Measurements from ENCODE around the gene CYTL1. TPM values are rescaled to one million over a fixed set of nuclear protein-coding genes. Genes with fewer than 3 reads are reported as not detected.
A peak's percentile ranks its signal among the peaks of the same experiment; 100 is the strongest.
"Not testable (repeated sequence)": the region's sequence is repeated elsewhere in the genome, so short reads cannot be mapped to it uniquely, and the experiment has no call there.

The CYTL1 gene
- total and polyA plus RNA-seq, 12 donors: 0.48 to 5.7 (median 1.2) TPM; not detected in 1

GRCh38 chr4:5012244-5012898 is 6.9 kb downstream of the CYTL1 start:
- Histone ChIP-seq H3K4me3 (no peak overlapping the region), H3K36me3 (replicated peaks in 1 of 2) (no peaks in the 10 kb centered on the region), H3K27me3 (peaks cover 3% of the 10 kb centered on the region), H3K27ac (no peak overlapping the region), H3K4me1 (replicated peaks in 1 of 2) (no peaks in the 10 kb centered on the region), H3K9me3 (replicated peaks in 1 of 3) (no peaks in the 10 kb centered on the region)
- intact Hi-C loops (cut with DNase I): no loop called here
- DNase-seq: no peak
- TF ChIP-seq POLR2A (IDR thresholded peaks at IDR 0.05) (no peak), CTCF (IDR thresholded peaks at IDR 0.05) (no peak)
- 83 to 92% (median 89%) methylated on average over 5 of the region's 5 CpGs for WGBS, 4 donors

- H3K27ac ChIP-seq: no peak overlapping the region
- 84 to 91% (median 87%) methylated on average over 2 of the region's 2 CpGs for WGBS, 4 donors
- intact Hi-C loops (cut with DNase I): no loop called here
These were observed 8.3 kb downstream of the CYTL1 start for GRCh38 chr4:5010984-5011383.

GRCh38 chr4:5009796-5010195 is 9.5 kb downstream of the CYTL1 start:
- 83 to 88% (median 88%) methylated on average over 3 of the region's 3 CpGs for WGBS, 4 donors
- intact Hi-C loops (cut with DNase I): no loop called here
- TF ChIP-seq POLR2A (IDR thresholded peaks at IDR 0.05) (no peak), CTCF (IDR thresholded peaks at IDR 0.05) (no peak)
- no peak overlapping the region for H3K4me3 ChIP-seq
- no peak overlapping the region for H3K27ac ChIP-seq
- DNase-seq: no peak
- H3K9me3 ChIP-seq (replicated peaks in 1 of 3): no peaks in the 10 kb centered on the region
- H3K36me3 ChIP-seq (replicated peaks in 1 of 2): no peaks in the 10 kb centered on the region
- H3K4me1 ChIP-seq (replicated peaks in 1 of 2): no peaks in the 10 kb centered on the region
- H3K27me3 ChIP-seq: no peaks in the 10 kb centered on the region

More at GRCh38 chr4:5010984-5011383, 8.3 kb downstream of the CYTL1 start:
- no peak for DNase-seq
- H3K4me1 ChIP-seq (replicated peaks in 1 of 2): no peaks in the 10 kb centered on the region
- TF ChIP-seq POLR2A (IDR thresholded peaks at IDR 0.05) (no peak), CTCF (IDR thresholded peaks at IDR 0.05) (no peak)
- no peaks in the 10 kb centered on the region for H3K36me3 ChIP-seq (replicated peaks in 1 of 2)
- no peaks in the 10 kb centered on the region for H3K27me3 ChIP-seq
- H3K4me3 ChIP-seq: no peak overlapping the region
- H3K9me3 ChIP-seq (replicated peaks in 1 of 3): no peaks in the 10 kb centered on the region

GRCh38 chr4:5006932-5007331 is 12.3 kb downstream of the CYTL1 start:
- H3K27me3 ChIP-seq: peaks cover 14% of the 10 kb centered on the region
- H3K4me1 ChIP-seq (replicated peaks in 1 of 2); H3K27ac ChIP-seq; DNase-seq; H3K4me3 ChIP-seq; H3K36me3 ChIP-seq (replicated peaks in 1 of 2); H3K9me3 ChIP-seq (replicated peaks in 1 of 3); intact Hi-C loops (cut with DNase I): not testable (repeated sequence)
- WGBS, 4 donors: 73 to 82% (median 77%) methylated on average over 11 of the region's 11 CpGs

GRCh38 chr4:5004496-5004895 is 14.8 kb downstream of the CYTL1 start:
- 83 to 93% (median 87%) methylated on average over 3 to 8 of the region's 8 CpGs for WGBS, 4 donors

More at GRCh38 chr4:5004496-5004895, 14.8 kb downstream of the CYTL1 start:
- Histone ChIP-seq H3K27ac (no peak overlapping the region), H3K9me3 (replicated peaks in 1 of 3) (no peaks in the 10 kb centered on the region), H3K4me3 (no peak overlapping the region), H3K27me3 (peaks cover 14% of the 10 kb centered on the region), H3K36me3 (replicated peaks in 1 of 2) (no peaks in the 10 kb centered on the region), H3K4me1 (replicated peaks in 1 of 2) (no peaks in the 10 kb centered on the region)
- TF ChIP-seq POLR2A (IDR thresholded peaks at IDR 0.05): no peak
- no peak for TF ChIP-seq CTCF (IDR thresholded peaks at IDR 0.05)
- intact Hi-C loops (cut with DNase I): no loop called here
- DNase-seq: peak in 1 of 7 donors; percentile 20

Measured in adrenal gland (tissue), 12 donors.